Activated CD4-positive, alpha-beta memory T cell treated with anti-CD3 and anti-CD28 coated beads, Interleukin-2, amount 10 ng/mL, durations not matched to agents 7 days and 5 days (primary cell): ENCODE measurements around the gene CLDN16. TPM values are rescaled to one million over a fixed set of nuclear protein-coding genes. Genes with fewer than 3 reads are reported as not detected.

Experiments used
- CTCF ChIA-PET: fragments of 350-600 bp; sonication (Branson Sonifier 250); formaldehyde crosslinking; loops from one replicate; lab custom pipeline; 2021; ENCODE audit warnings: antibody characterized with exemption, inconsistent platforms; lab: Charles Lee
- POLR2A ChIA-PET: fragments of 350-600 bp; sonication (Branson Sonifier 250); formaldehyde crosslinking; loops from one replicate; lab custom pipeline; 2021; ENCODE audit warnings: antibody characterized with exemption; lab: Charles Lee
- DNase-seq: peaks from one replicate; pipeline ENCODE4 v3.0.0-alpha.2; 2020
- H3K27ac Mint-ChIP-seq: one replicate; pipeline ENCODE4 v1.8.0; 2021; ENCODE audit warnings: mild to moderate bottlenecking, mixed read lengths
- H3K27me3 Mint-ChIP-seq: one replicate; pipeline ENCODE4 v1.8.0; 2021; ENCODE audit warnings: mixed read lengths
- H3K36me3 Mint-ChIP-seq: one replicate; pipeline ENCODE4 v1.8.0; 2021; ENCODE audit warnings: low read depth, mixed read lengths
- H3K4me1 Mint-ChIP-seq: one replicate; pipeline ENCODE4 v1.8.0; 2021; ENCODE audit warnings: mixed read lengths
- H3K4me3 Mint-ChIP-seq: one replicate; pipeline ENCODE4 v1.8.0; 2021; ENCODE audit warnings: mild to moderate bottlenecking, mixed read lengths
- H3K9me3 Mint-ChIP-seq: one replicate; pipeline ENCODE4 v1.8.0; 2021; ENCODE audit warnings: mixed read lengths
- total RNA-seq, 2 experiments: library from RNA; stranded (reverse); gene quantifications; one replicate each; pipeline ENCODE4 v1.2.3, GENCODE V29; 2021

CLDN16 gene, protein sequence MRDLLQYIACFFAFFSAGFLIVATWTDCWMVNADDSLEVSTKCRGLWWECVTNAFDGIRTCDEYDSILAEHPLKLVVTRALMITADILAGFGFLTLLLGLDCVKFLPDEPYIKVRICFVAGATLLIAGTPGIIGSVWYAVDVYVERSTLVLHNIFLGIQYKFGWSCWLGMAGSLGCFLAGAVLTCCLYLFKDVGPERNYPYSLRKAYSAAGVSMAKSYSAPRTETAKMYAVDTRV
- not detected for total RNA-seq

DNA sequence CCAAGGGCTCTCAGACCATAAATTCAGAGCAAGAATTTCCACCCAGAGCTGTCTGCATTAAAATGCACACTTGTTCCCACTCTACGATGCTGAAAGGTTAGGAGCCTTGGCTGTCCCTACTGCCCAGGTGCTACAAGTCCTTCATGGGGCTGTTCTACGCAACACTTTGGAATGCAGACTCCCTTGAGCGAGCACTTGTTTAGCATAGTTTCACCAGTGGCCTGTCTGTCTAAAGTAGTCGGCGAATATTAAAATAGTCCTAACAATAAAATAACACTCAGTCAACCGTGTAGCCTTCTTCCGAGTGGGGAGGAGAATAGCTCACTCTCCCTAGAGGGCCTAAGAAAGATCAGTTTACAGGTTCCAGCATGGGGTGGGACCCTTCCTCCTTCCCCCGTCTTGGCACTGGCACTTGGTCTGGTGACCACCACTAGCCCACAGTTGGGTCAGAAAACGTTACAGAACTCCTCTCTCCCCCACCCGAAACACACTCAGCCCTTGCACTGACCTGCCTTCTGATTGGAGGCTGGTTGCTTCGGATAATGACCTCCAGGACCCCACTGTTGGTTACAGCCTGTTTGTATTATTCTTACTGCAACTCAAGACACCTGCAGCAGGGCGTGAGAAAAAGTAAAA, at the start of gene CLDN16:
TSS of gene CLDN16 (plus strand) at position 586 of the 636 bp plus-strand sequence. CDS start 167 bp downstream, outside the sequence.
- no peak within 1 kb of the TSS for H3K4me3 Mint-ChIP-seq
- ChIA-PET CTCF (interaction anchor here (1.1 kb wide), 1 partner anchor 37 kb away, joined by 3 read pairs; no protein-coding TSS in a partner anchor), POLR2A (no interaction called here)
- no peaks in the 10 kb centered on the region for H3K36me3 Mint-ChIP-seq
- no peak within 1 kb of the TSS for H3K27ac Mint-ChIP-seq
- no peaks in the 10 kb centered on the region for H3K27me3 Mint-ChIP-seq
- no peaks in the 10 kb centered on the region for H3K4me1 Mint-ChIP-seq
- H3K9me3 Mint-ChIP-seq, result no peaks in the 10 kb centered on the region
- DNase-seq, result no peak

DNA sequence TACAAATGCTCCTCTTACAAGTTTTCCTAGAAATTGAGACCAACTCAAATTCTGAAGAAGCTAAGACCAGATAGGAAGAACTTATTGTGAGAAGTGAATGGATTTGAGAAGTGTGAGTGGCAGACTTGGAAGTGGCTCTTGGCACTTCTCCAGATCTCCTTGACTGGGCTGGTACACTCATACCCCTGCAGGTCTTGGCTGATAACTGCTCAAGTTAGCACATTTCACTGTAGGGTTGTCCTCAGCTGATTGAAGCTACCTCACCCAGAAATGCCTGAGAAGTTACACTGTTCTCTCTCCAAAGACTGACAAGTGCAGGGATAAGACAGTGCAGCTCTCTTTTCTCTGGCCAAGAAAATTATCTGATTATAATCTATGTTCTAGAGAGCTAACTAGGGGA, 49.2 kb upstream of the CLDN16 start:
- no peaks in the 10 kb centered on the region for H3K36me3 Mint-ChIP-seq
- no peaks in the 10 kb centered on the region for H3K9me3 Mint-ChIP-seq
- POLR2A ChIA-PET, result no interaction called here
- CTCF ChIA-PET, result interaction anchor here (1.9 to 2.2 kb wide), 2 partner anchors 16 to 17 kb away, joined by 6 to 8 read pairs; partner anchors contain the start of gene CLDN1
- H3K4me1 Mint-ChIP-seq, result peaks cover 2% of the 10 kb centered on the region
- H3K27me3 Mint-ChIP-seq, result peaks cover 4% of the 10 kb centered on the region
- no peak overlapping the region for H3K4me3 Mint-ChIP-seq
- H3K27ac Mint-ChIP-seq, result no peak overlapping the region
- DNase-seq, result no peak

DNA sequence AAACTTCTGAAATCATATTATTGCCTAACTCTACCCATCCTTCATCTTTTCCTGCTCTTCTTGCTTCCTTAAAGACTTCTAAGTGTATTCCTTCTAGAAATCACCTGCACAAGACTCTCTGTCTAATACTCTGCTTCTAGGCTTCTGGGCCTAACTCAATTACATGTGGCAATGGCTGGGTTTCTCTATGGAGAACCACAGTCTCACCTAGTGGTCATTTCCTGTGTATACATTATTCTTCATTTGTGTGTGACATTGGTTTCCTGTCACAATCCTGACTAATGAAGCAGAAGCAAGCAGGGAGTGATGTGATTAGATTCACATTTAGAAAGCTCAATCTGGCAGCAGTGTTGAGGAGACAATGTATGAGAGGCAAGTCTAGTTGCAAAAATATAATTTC, 48.8 kb upstream of the CLDN16 start:
- Mint-ChIP-seq H3K9me3 (no peaks in the 10 kb centered on the region), H3K36me3 (no peaks in the 10 kb centered on the region), H3K27ac (no peak overlapping the region), H3K4me3 (no peak overlapping the region), H3K4me1 (peaks cover 2% of the 10 kb centered on the region), H3K27me3 (peaks cover 4% of the 10 kb centered on the region)
- ChIA-PET CTCF (interaction anchor here (2.2 kb wide), 1 partner anchor 17 kb away, joined by 8 read pairs; the partner anchor contains the start of gene CLDN1), POLR2A (no interaction called here)
- no peak for DNase-seq

DNA sequence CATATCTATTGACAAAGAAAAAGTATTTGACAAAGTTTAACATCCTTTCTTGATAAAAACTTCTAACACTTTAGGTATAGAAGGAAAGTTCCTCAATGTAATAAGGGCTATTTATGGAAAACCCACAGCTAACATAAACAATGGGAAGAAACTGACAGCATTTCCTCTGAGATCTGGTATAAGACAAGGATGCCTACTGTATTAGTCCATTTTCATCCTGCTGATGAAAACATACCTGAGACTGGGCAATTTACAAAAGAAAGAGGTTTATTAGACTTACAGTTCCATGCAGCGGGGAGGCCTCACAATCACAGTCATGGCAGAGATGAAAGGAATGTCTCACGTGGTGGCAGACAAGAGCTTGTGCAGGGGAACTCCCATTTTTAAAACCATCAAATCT, 47.9 kb upstream of the CLDN16 start:
- Mint-ChIP-seq H3K4me3 (no peak overlapping the region), H3K27ac (no peak overlapping the region), H3K36me3 (no peaks in the 10 kb centered on the region), H3K9me3 (no peaks in the 10 kb centered on the region), H3K27me3 (peaks cover 4% of the 10 kb centered on the region), H3K4me1 (peaks cover 2% of the 10 kb centered on the region)
- ChIA-PET CTCF (interaction anchor here (2.2 kb wide), 1 partner anchor 18 kb away, joined by 8 read pairs; the partner anchor contains the start of gene CLDN1), POLR2A (no interaction called here)
- DNase-seq, result no peak

DNA sequence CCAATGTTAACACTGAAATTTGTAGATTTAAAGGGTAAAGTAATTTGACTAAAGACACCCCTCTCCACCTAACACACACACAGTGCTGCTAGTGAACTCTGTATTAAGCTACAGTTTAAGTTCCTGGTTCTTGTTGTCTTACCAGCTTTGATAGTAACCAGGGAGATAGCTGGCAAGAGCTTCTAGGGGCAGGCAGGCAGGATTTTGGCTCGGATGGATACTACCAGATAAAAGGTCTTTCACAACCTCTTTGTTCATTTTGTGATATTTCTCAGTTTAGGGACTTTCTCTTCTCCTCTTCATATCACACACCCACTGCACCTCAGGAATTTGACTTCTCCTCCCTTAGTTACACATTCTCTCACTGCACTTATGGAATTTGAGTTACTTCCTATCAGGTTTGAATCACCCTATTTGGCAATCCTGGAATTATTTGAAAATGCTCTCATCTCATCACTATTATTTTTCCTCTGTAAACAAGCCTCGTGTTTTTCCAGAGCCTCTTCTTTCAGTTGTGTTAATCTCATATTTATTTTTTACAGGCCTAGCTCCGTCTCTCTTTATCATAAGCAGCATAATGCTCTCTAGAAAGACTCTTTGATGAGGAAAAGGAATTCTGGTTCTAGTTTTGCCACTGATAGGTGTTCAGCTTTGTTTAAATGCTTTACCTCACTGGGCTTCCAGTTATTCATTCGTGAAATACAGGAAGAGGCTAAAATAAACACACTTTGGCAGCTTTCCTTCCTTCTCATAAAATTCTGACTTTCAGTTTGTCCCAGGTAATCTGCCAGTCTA, 42.7 kb upstream of the CLDN16 start:
- no peak overlapping the region for H3K4me3 Mint-ChIP-seq
- H3K36me3 Mint-ChIP-seq, result no peaks in the 10 kb centered on the region
- no peak overlapping the region for H3K27ac Mint-ChIP-seq
- peaks cover 8% of the 10 kb centered on the region for H3K27me3 Mint-ChIP-seq
- ChIA-PET CTCF (interaction anchor here (0.6 to 2.4 kb wide), 2 partner anchors 23 to 187 kb away, joined by 3 to 10 read pairs; partner anchors contain the start of gene CLDN1), POLR2A (no interaction called here)
- no peaks in the 10 kb centered on the region for H3K9me3 Mint-ChIP-seq
- DNase-seq, result no peak
- no peaks in the 10 kb centered on the region for H3K4me1 Mint-ChIP-seq

DNA sequence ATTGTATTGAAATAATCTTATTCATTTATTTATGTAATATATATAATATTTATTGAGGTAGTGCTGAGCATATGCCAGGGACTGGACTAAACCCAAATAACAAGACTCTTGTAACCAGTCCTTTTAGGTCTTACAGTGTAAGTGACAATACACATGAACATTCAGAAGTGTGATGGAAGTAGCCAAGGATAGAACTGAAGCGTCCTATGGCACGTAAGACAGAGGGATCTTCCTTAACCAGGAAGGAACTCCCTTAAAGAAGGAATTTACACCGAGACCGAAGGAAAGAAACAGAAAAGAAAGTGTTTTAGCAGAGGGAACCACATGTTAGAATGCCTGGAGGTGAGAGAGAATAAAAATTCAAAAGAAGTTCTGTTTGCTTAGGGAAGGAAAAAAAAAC, 42.1 kb upstream of the CLDN16 start:
- Mint-ChIP-seq H3K4me3 (no peak overlapping the region), H3K27ac (no peak overlapping the region), H3K36me3 (no peaks in the 10 kb centered on the region), H3K9me3 (no peaks in the 10 kb centered on the region), H3K27me3 (peaks cover 8% of the 10 kb centered on the region), H3K4me1 (no peaks in the 10 kb centered on the region)
- no peak for DNase-seq
- ChIA-PET CTCF (no interaction called here), POLR2A (no interaction called here)

DNA sequence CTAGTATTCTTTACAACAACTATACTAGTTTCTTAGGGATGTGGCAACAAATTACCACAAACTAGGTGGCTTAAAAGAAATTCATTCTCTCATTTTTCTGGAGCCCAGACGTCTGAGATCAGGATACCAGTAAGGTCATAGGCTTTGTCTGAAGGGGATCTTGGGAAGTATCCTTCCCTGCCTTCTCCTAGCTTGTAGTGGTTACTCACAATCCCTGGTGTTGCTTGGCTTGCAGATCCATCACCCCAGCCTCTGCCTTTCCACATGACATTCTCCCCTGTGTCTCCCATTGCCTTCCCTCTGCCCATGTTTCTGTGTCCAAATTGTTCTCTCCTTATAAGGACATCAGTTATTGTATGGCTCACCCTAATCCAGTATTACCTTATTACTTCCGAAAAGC, 41.4 kb upstream of the CLDN16 start:
- H3K27ac Mint-ChIP-seq, result no peak overlapping the region
- no peak overlapping the region for H3K4me3 Mint-ChIP-seq
- H3K9me3 Mint-ChIP-seq, result no peaks in the 10 kb centered on the region
- no peaks in the 10 kb centered on the region for H3K4me1 Mint-ChIP-seq
- ChIA-PET POLR2A (no interaction called here), CTCF (no interaction called here)
- DNase-seq, result no peak
- no peaks in the 10 kb centered on the region for H3K36me3 Mint-ChIP-seq
- peaks cover 8% of the 10 kb centered on the region for H3K27me3 Mint-ChIP-seq

DNA sequence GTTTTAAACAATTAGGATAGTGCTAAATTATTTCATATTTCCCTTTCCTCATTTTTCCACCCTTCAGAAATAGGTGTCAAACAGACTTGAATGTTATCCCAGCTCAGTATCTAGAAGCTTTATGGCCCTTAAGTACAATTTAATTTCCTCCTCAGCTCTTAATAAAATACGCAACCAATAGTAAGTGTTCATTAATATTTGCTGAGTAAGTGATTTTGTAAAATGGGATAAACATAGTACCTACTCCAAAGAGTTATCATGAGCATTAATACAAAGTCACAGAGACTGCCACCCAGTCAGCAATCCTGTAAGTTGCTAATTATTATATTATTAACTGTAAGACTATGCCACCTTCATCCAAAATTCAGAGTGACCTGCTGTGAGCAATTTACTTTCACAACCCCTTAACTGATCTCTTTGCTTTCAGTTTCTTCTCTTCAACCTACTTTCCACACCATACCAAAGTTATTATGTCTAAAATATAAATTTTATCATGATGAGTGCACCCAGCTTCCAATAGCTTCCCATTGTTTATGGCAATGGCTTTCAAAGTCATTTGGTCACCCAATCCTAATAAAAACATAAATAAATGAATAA, 35.0 kb upstream of the CLDN16 start:
- Mint-ChIP-seq H3K9me3 (no peaks in the 10 kb centered on the region), H3K27me3 (peaks cover 4% of the 10 kb centered on the region), H3K4me3 (no peak overlapping the region), H3K36me3 (no peaks in the 10 kb centered on the region), H3K4me1 (no peaks in the 10 kb centered on the region), H3K27ac (no peak overlapping the region)
- DNase-seq, result no peak
- POLR2A ChIA-PET, result no interaction called here
- CTCF ChIA-PET, result no interaction called here

DNA sequence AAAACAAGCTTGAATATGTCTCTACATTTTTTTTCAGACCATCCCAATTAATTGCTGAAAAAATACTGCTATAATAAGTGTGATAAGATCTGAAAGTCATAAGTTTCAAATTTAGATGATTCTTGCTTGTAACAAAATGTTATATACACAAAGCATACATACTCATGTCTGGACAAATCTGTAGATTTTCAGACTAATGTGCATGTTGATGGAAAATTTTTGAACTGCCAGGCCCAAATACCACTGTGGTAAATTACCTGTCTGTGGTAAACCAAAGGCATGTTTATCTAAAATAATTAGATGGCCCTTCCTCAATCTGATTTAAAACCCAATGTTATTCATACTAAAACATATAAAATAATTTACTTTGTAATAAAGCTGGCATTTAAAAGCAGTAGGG, 31.7 kb upstream of the CLDN16 start:
- H3K4me3 Mint-ChIP-seq, result no peak overlapping the region
- POLR2A ChIA-PET, result no interaction called here
- H3K27ac Mint-ChIP-seq, result no peak overlapping the region
- peaks cover 5% of the 10 kb centered on the region for H3K27me3 Mint-ChIP-seq
- H3K36me3 Mint-ChIP-seq, result no peaks in the 10 kb centered on the region
- CTCF ChIA-PET, result no interaction called here
- no peak for DNase-seq
- H3K4me1 Mint-ChIP-seq, result no peaks in the 10 kb centered on the region
- no peaks in the 10 kb centered on the region for H3K9me3 Mint-ChIP-seq

DNA sequence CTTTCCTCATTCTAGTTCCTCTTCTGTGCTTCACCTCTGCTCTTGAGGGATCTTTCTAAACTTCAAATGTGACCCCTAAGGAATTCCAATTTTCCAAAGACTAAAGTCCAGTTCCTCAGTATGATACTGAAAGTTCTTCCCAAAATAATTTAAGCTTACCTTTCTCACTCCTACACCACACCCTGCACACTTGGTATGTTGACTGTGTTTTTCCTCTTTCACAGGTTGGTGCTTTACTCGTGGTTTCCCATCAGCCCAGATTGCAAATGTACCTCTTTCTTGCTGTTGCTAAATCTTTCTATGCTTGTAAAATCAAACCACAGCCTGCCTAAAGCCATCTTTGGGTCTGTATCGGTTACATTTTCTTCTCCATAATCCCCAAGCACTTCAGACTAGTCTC, 30.5 kb upstream of the CLDN16 start:
- CTCF ChIA-PET, result no interaction called here
- H3K4me3 Mint-ChIP-seq, result no peak overlapping the region
- H3K9me3 Mint-ChIP-seq, result no peaks in the 10 kb centered on the region
- H3K27ac Mint-ChIP-seq, result no peak overlapping the region
- H3K4me1 Mint-ChIP-seq, result no peaks in the 10 kb centered on the region
- no peaks in the 10 kb centered on the region for H3K36me3 Mint-ChIP-seq
- POLR2A ChIA-PET, result no interaction called here
- DNase-seq, result no peak
- H3K27me3 Mint-ChIP-seq, result peaks cover 5% of the 10 kb centered on the region

DNA sequence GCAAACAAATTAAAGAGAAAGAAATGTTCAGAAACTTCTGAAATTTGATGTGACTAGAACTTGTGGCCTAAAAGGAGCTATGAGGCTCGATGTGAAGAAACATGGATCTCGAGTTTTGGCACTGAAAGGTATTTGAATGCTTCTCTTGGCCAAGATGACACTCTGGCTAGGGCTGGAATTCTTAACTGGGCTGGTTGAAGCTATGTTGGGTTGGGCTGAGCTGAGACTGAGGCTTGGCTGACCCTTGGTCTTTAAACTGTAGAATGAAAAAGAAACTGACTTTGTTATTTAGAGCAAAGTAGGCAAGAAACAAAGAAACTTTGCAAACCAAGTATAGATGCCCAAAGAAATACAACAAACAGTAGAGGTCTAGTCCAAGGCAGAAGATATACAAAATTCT, 28.1 kb upstream of the CLDN16 start:
- Mint-ChIP-seq H3K36me3 (no peaks in the 10 kb centered on the region), H3K4me3 (no peak overlapping the region), H3K27ac (no peak overlapping the region), H3K4me1 (no peaks in the 10 kb centered on the region), H3K9me3 (no peaks in the 10 kb centered on the region), H3K27me3 (peaks cover 5% of the 10 kb centered on the region)
- CTCF ChIA-PET, result no interaction called here
- POLR2A ChIA-PET, result no interaction called here
- no peak for DNase-seq

DNA sequence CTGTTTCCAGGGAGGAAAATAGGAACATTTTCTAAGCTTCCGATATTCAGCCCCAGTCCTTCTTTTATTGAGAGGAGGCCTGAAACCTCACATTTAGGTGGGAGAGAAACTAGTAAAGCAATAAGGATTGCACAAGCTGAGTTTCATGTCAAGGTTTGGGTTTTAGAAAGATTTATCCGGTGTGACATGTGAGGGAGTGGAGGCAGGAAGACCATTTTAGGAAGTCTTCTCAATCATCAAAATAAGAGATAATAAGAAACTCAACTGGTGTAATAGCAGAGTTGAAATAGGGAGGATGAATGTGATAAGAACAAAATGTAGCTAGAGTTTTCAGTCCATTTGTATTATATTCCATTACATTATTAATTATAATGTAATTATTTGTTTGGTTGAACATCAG, 27.7 kb upstream of the CLDN16 start:
- Mint-ChIP-seq H3K9me3 (no peaks in the 10 kb centered on the region), H3K36me3 (no peaks in the 10 kb centered on the region)
- CTCF ChIA-PET, result no interaction called here

DNA sequence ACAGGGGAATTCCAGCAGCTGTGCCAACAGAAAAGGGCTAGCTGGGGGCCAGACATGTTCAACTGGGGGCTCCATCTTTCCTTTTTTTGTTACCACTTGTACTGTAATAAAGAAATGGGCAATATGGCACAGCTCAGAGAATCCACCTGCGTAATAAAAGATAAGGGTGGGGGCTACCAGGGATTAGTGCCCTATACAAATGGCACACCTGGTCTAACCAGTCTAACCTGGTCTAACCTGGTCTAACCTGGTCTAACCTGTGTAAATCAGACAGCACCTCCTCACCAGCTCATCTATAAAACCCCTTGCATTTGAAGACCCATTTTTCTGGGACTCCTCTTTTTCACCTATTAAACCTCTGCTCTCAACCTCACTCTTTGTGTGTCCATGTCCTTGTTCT, 26.2 kb upstream of the CLDN16 start:
- ChIA-PET CTCF (interaction anchor here (1.2 kb wide), 1 partner anchor 27 kb away, joined by 3 read pairs; no protein-coding TSS in a partner anchor), POLR2A (no interaction called here)
- no peaks in the 10 kb centered on the region for H3K36me3 Mint-ChIP-seq
- H3K9me3 Mint-ChIP-seq, result no peaks in the 10 kb centered on the region
- H3K4me3 Mint-ChIP-seq, result no peak overlapping the region
- peaks cover 5% of the 10 kb centered on the region for H3K27me3 Mint-ChIP-seq
- no peak overlapping the region for H3K27ac Mint-ChIP-seq
- no peaks in the 10 kb centered on the region for H3K4me1 Mint-ChIP-seq
- DNase-seq, result no peak

More for the DNA sequence above, 27.7 kb upstream of the CLDN16 start:
- POLR2A ChIA-PET, result no interaction called here
- DNase-seq, result no peak
- H3K27me3 Mint-ChIP-seq, result peaks cover 5% of the 10 kb centered on the region
- no peaks in the 10 kb centered on the region for H3K4me1 Mint-ChIP-seq
- H3K4me3 Mint-ChIP-seq, result no peak overlapping the region
- no peak overlapping the region for H3K27ac Mint-ChIP-seq
